HG02678 (cell line): ENCODE results near the gene CTSF.

Experiments
- ATAC-seq: cut with Tn5 transposase; IDR thresholded peaks from one replicate; pipeline ENCODE4 v1.9.1; 2021; ENCODE audit warnings: mild to moderate bottlenecking, moderate library complexity; ENCODE audit not compliant: unreplicated experiment

The CTSF gene

GRCh38 chr11:66539870-66540213 is 28.6 kb downstream of the CTSF start:
- ATAC-seq, result no peak

GRCh38 chr11:66539170-66539869 is 29.1 kb downstream of the CTSF start:
- no peak for ATAC-seq

- no peak for ATAC-seq
Measured at GRCh38 chr11:66532784-66533183, 35.6 kb downstream of the CTSF start.

- ATAC-seq, result no peak
Measured at GRCh38 chr11:66531841-66532240, 36.6 kb downstream of the CTSF start.

- ATAC-seq, result no peak
Measured at GRCh38 chr11:66530927-66531709, 37.3 kb downstream of the CTSF start.

GRCh38 chr11:66529655-66530054 is 38.8 kb downstream of the CTSF start:
- ATAC-seq, result no peak

- ATAC-seq, result no peak
Measured at GRCh38 chr11:66529069-66529468, 39.3 kb downstream of the CTSF start.

GRCh38 chr11:66524304-66525040 is 43.9 kb downstream of the CTSF start:
- ATAC-seq, result no peak

GRCh38 chr11:66523611-66524010 is 44.8 kb downstream of the CTSF start:
- ATAC-seq, result no peak
